Cardiac muscle cell (in vitro differentiated cells and primary cell): Measurements from ENCODE around the gene ANKAR. TPM values are rescaled to one million over a fixed set of nuclear protein-coding genes. Genes with fewer than 3 reads are reported as not detected.

Experiments
- DNase-seq, 2 donors: peaks; one replicate each; pipeline versions ENCODE4 v3.0.0 to v3.0.0-alpha.2; 2010 to 2017; ENCODE audit warnings: low read depth in 1 of 2, low spot score in 1 of 2
- H3K27ac ChIP-seq: fragments of 200-600 bp; sonication (generic); 2 replicates; pipeline ENCODE4 v1.5.1; 2016
- H3K27me3 ChIP-seq: fragments of 200-600 bp; sonication (generic); 2 replicates; pipeline ENCODE4 v1.6.0; 2016; ENCODE audit warnings: control low read depth
- H3K36me3 ChIP-seq: fragments of 200-600 bp; sonication (generic); 2 replicates; pipeline ENCODE4 v1.5.1; 2016; ENCODE audit warnings: control low read depth
- H3K4me1 ChIP-seq: fragments of 200-600 bp; sonication (generic); 2 replicates; pipeline ENCODE4 v1.8.1; 2017; ENCODE audit warnings: low read depth, mild to moderate bottlenecking, mixed run types
- H3K4me3 ChIP-seq: fragments of 200-600 bp; sonication (generic); 2 replicates; pipeline ENCODE4 v1.5.1; 2016; ENCODE audit warnings: mild to moderate bottlenecking
- H3K9me3 ChIP-seq: fragments of 200-600 bp; sonication (generic); 2 replicates; pipeline ENCODE4 v1.5.1; 2017; ENCODE audit warnings: low read depth, mild to moderate bottlenecking, control low read depth
- CTCF ChIP-seq: IDR thresholded peaks from 2 replicates; pipeline ENCODE4 v1.5.1; 2012; ENCODE audit warnings: low read depth, mild to moderate bottlenecking, low read length
- polyA plus RNA-seq: library from polyadenylated mRNA; unstranded; fragments of >200 nt; fragmentation: Nextera tagmentation; extraction: Ambion mirVana; gene quantifications from 2 replicates; pipeline ENCODE4 v1.2.1, GENCODE V29; 2016
- total RNA-seq: library from RNA; depleted of rRNA; stranded (reverse); fragments of >200 nt; gene quantifications from 2 replicates; pipeline ENCODE4 v1.2.3, GENCODE V29; 2016

Gene ANKAR
- total and polyA plus RNA-seq, 2 experiments from 2014 or later = 1.4 to 5.4 TPM

- Histone ChIP-seq H3K4me3 (no peak overlapping the region), H3K36me3 (peaks cover 14% of the 10 kb centered on the region), H3K27ac (no peak overlapping the region), H3K27me3 (no peaks in the 10 kb centered on the region), H3K9me3 (no peaks in the 10 kb centered on the region), H3K4me1 (no peaks in the 10 kb centered on the region)
- TF ChIP-seq CTCF = no peak
- no peak for DNase-seq
Measured at GRCh38 chr2:189673661-189674373, 653 bp upstream of the ANKAR start.

GRCh38 chr2:189676471-189676870 is 2.0 kb downstream of the ANKAR start:
- Histone ChIP-seq H3K27ac (no peak overlapping the region), H3K27me3 (no peaks in the 10 kb centered on the region), H3K9me3 (no peaks in the 10 kb centered on the region), H3K4me3 (no peak overlapping the region), H3K36me3 (no peaks in the 10 kb centered on the region), H3K4me1 (no peaks in the 10 kb centered on the region)
- DNase-seq = peak in 1 of 2 donors; percentile 79
- TF ChIP-seq CTCF = no peak

- Histone ChIP-seq H3K4me1 (no peaks in the 10 kb centered on the region), H3K27ac (no peak overlapping the region)
- DNase-seq = no peak
Measured at GRCh38 chr2:189679226-189679625, 4.8 kb downstream of the ANKAR start.

GRCh38 chr2:189681203-189681602 is 6.7 kb downstream of the ANKAR start:
- H3K4me1 ChIP-seq = no peaks in the 10 kb centered on the region
- H3K27ac ChIP-seq = no peak overlapping the region
- H3K27me3 ChIP-seq = no peaks in the 10 kb centered on the region
- no peak overlapping the region for H3K4me3 ChIP-seq
- no peaks in the 10 kb centered on the region for H3K36me3 ChIP-seq
- DNase-seq = no peak
- no peaks in the 10 kb centered on the region for H3K9me3 ChIP-seq
- TF ChIP-seq CTCF = no peak

More at GRCh38 chr2:189679226-189679625, 4.8 kb downstream of the ANKAR start:
- Histone ChIP-seq H3K36me3 (no peaks in the 10 kb centered on the region), H3K9me3 (no peaks in the 10 kb centered on the region), H3K27me3 (no peaks in the 10 kb centered on the region), H3K4me3 (no peak overlapping the region)
- TF ChIP-seq CTCF = no peak

- no peak overlapping the region for H3K27ac ChIP-seq
- DNase-seq = no peak
- no peak for TF ChIP-seq CTCF
Measured at GRCh38 chr2:189681903-189682302, 7.4 kb downstream of the ANKAR start.

More at GRCh38 chr2:189681903-189682302, 7.4 kb downstream of the ANKAR start:
- Histone ChIP-seq H3K36me3 (no peaks in the 10 kb centered on the region), H3K27me3 (no peaks in the 10 kb centered on the region), H3K4me3 (no peak overlapping the region), H3K9me3 (no peaks in the 10 kb centered on the region), H3K4me1 (no peaks in the 10 kb centered on the region)
